K562 (cell line): Measurements from ENCODE around the gene REP15. TPM values are rescaled to one million over a fixed set of nuclear protein-coding genes. Genes with fewer than 3 reads are reported as not detected.

Experiments used
- DPF2 ChIP-seq: fragments of 450-650 bp; IDR thresholded peaks from 2 replicates; pipeline ENCODE4 v1.6.1; 2016
- FOS ChIP-seq: IDR thresholded peaks from 3 replicates; pipeline ENCODE4 v1.6.1; 2011; ENCODE audit not compliant: insufficient read length; ENCODE audit errors: extremely low read depth
- FOXO4 ChIP-seq: fragments of 450-650 bp; formaldehyde crosslinking; IDR thresholded peaks from 2 replicates; pipeline ENCODE4 v1.4.0; 2020; ENCODE audit warnings: mild to moderate bottlenecking, moderate library complexity
- HSF4 ChIP-seq: fragments of 250-450 bp; sonication (Bioruptor Pico); IDR thresholded peaks from 2 replicates; pipeline ENCODE4 v2.1.2; 2022; ENCODE audit warnings: mild to moderate bottlenecking, moderate library complexity, borderline replicate concordance
- ZNF143 ChIP-seq: sonication (generic); formaldehyde crosslinking; IDR thresholded peaks from 2 replicates; pipeline ENCODE4 v1.9.0; 2022; ENCODE audit warnings: mild to moderate bottlenecking, missing genetic modification reagents
- ZNF232 ChIP-seq: sonication (generic); formaldehyde crosslinking; IDR thresholded peaks from 2 replicates; pipeline ENCODE4 v1.8.0; 2022; ENCODE audit warnings: mild to moderate bottlenecking, missing genetic modification reagents
- polyA plus RNA-seq, 8 experiments: library from polyadenylated mRNA; depleted of rRNA in 4 of 8; stranded (reverse) in 5 of 8; unstranded in 3 of 8; fragments of >200 nt; fragmentation: Nextera tagmentation in 2 of 8; fragmentation: Illumina TruSeq in 1 of 8; extraction: Ambion mirVana in 2 of 8; extraction: Trizol in 1 of 8; gene quantifications; 2 replicates each; pipeline versions ENCODE4 v1.2.1 to v1.2.3, GENCODE V29; 2011 to 2014; ENCODE audit warnings: inconsistent platforms in 1 of 8, missing spikeins in 1 of 8
- total RNA-seq, 7 experiments: library from RNA; depleted of rRNA in 6 of 7; stranded (reverse); fragments of >200 nt in 6 of 7; fragmentation: Illumina TruSeq in 2 of 7; extraction: Trizol in 2 of 7; gene quantifications; 2 replicates each; pipeline versions ENCODE4 v1.2.1 to v1.2.3, GENCODE V29; 2011 to 2021; ENCODE audit warnings: low replicate concordance in 1 of 7
- TF ChIP-seq, protein P1 (sequence below): fragments of 450-650 bp; IDR thresholded peaks from 2 replicates; pipeline ENCODE4 v1.6.1; 2014; ENCODE audit warnings: low read depth, mild to moderate bottlenecking, moderate library complexity, borderline replicate concordance
- TF ChIP-seq, protein P2 (sequence below): sonication (generic); formaldehyde crosslinking; IDR thresholded peaks from 2 replicates; pipeline ENCODE4 v1.8.1; 2023; ENCODE audit warnings: missing genetic modification reagents, mild to moderate bottlenecking, borderline replicate concordance
- TF ChIP-seq, protein P3 (sequence below): fragments of 200-800 bp; sonication (Bioruptor generic); IDR thresholded peaks from 2 replicates; pipeline ENCODE4 v1.6.1; 2017; ENCODE audit warnings: missing genetic modification characterization, missing compliant biosample characterization
- TF ChIP-seq, protein P4 (sequence below): fragments of 450-650 bp; IDR thresholded peaks from 2 replicates; pipeline ENCODE4 v1.6.1; 2016; ENCODE audit warnings: mild to moderate bottlenecking
- TF ChIP-seq, protein P5 (sequence below): sonication (generic); formaldehyde crosslinking; IDR thresholded peaks from 2 replicates; pipeline ENCODE4 v1.8.0; 2022; ENCODE audit warnings: mild to moderate bottlenecking, low read depth, missing genetic modification reagents

The REP15 gene
- total and polyA plus RNA-seq, 9 of the 15 experiments (the other 6 are each of a cell fraction or from before 2014, with no cell fraction given), result not detected

- TF ChIP-seq, protein P1, sequence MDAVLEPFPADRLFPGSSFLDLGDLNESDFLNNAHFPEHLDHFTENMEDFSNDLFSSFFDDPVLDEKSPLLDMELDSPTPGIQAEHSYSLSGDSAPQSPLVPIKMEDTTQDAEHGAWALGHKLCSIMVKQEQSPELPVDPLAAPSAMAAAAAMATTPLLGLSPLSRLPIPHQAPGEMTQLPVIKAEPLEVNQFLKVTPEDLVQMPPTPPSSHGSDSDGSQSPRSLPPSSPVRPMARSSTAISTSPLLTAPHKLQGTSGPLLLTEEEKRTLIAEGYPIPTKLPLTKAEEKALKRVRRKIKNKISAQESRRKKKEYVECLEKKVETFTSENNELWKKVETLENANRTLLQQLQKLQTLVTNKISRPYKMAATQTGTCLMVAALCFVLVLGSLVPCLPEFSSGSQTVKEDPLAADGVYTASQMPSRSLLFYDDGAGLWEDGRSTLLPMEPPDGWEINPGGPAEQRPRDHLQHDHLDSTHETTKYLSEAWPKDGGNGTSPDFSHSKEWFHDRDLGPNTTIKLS, result peak; percentile 35; the same call in 1 of the 2 replicates
- TF ChIP-seq, protein P2, sequence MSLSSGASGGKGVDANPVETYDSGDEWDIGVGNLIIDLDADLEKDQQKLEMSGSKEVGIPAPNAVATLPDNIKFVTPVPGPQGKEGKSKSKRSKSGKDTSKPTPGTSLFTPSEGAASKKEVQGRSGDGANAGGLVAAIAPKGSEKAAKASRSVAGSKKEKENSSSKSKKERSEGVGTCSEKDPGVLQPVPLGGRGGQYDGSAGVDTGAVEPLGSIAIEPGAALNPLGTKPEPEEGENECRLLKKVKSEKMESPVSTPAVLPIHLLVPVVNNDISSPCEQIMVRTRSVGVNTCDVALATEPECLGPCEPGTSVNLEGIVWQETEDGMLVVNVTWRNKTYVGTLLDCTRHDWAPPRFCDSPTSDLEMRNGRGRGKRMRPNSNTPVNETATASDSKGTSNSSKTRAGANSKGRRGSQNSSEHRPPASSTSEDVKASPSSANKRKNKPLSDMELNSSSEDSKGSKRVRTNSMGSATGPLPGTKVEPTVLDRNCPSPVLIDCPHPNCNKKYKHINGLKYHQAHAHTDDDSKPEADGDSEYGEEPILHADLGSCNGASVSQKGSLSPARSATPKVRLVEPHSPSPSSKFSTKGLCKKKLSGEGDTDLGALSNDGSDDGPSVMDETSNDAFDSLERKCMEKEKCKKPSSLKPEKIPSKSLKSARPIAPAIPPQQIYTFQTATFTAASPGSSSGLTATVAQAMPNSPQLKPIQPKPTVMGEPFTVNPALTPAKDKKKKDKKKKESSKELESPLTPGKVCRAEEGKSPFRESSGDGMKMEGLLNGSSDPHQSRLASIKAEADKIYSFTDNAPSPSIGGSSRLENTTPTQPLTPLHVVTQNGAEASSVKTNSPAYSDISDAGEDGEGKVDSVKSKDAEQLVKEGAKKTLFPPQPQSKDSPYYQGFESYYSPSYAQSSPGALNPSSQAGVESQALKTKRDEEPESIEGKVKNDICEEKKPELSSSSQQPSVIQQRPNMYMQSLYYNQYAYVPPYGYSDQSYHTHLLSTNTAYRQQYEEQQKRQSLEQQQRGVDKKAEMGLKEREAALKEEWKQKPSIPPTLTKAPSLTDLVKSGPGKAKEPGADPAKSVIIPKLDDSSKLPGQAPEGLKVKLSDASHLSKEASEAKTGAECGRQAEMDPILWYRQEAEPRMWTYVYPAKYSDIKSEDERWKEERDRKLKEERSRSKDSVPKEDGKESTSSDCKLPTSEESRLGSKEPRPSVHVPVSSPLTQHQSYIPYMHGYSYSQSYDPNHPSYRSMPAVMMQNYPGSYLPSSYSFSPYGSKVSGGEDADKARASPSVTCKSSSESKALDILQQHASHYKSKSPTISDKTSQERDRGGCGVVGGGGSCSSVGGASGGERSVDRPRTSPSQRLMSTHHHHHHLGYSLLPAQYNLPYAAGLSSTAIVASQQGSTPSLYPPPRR (CRISPR knock-in tag), result no peak
- TF ChIP-seq, protein P3, sequence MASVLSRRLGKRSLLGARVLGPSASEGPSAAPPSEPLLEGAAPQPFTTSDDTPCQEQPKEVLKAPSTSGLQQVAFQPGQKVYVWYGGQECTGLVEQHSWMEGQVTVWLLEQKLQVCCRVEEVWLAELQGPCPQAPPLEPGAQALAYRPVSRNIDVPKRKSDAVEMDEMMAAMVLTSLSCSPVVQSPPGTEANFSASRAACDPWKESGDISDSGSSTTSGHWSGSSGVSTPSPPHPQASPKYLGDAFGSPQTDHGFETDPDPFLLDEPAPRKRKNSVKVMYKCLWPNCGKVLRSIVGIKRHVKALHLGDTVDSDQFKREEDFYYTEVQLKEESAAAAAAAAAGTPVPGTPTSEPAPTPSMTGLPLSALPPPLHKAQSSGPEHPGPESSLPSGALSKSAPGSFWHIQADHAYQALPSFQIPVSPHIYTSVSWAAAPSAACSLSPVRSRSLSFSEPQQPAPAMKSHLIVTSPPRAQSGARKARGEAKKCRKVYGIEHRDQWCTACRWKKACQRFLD (CRISPR knock-in tag), result no peak
- no peak for TF ChIP-seq HSF4 (CRISPR knock-in tag)
- peak; percentile 44; the same call in 1 of the 2 replicates for TF ChIP-seq DPF2
- no peak for TF ChIP-seq ZNF143 (CRISPR knock-in tag)
- no peak for TF ChIP-seq FOS
- TF ChIP-seq, protein P4, sequence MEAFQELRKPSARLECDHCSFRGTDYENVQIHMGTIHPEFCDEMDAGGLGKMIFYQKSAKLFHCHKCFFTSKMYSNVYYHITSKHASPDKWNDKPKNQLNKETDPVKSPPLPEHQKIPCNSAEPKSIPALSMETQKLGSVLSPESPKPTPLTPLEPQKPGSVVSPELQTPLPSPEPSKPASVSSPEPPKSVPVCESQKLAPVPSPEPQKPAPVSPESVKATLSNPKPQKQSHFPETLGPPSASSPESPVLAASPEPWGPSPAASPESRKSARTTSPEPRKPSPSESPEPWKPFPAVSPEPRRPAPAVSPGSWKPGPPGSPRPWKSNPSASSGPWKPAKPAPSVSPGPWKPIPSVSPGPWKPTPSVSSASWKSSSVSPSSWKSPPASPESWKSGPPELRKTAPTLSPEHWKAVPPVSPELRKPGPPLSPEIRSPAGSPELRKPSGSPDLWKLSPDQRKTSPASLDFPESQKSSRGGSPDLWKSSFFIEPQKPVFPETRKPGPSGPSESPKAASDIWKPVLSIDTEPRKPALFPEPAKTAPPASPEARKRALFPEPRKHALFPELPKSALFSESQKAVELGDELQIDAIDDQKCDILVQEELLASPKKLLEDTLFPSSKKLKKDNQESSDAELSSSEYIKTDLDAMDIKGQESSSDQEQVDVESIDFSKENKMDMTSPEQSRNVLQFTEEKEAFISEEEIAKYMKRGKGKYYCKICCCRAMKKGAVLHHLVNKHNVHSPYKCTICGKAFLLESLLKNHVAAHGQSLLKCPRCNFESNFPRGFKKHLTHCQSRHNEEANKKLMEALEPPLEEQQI, result no peak
- TF ChIP-seq ZNF232 (CRISPR knock-in tag), result no peak
- TF ChIP-seq, protein P5, sequence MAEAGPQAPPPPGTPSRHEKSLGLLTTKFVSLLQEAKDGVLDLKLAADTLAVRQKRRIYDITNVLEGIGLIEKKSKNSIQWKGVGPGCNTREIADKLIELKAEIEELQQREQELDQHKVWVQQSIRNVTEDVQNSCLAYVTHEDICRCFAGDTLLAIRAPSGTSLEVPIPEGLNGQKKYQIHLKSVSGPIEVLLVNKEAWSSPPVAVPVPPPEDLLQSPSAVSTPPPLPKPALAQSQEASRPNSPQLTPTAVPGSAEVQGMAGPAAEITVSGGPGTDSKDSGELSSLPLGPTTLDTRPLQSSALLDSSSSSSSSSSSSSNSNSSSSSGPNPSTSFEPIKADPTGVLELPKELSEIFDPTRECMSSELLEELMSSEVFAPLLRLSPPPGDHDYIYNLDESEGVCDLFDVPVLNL (CRISPR knock-in tag), result no peak
- TF ChIP-seq FOXO4, result no peak
Measured at GRCh38 chr12:27703720-27704452, 7.6 kb downstream of the REP15 start (continued).
